AG09319 (cell line): ENCODE results near the gene ZNF324B.

Source experiments
- DNase-seq: peaks from one replicate; pipeline ENCODE4 v3.0.0-alpha.2; 2010; ENCODE audit warnings: low read depth; ENCODE audit errors: extremely low read depth
- TF ChIP-seq, protein P1 (sequence below): IDR thresholded peaks from 2 replicates; pipeline ENCODE4 v1.5.1; 2011; ENCODE audit warnings: low read depth, mild to moderate bottlenecking, inconsistent platforms, low read length, moderate library complexity

Gene ZNF324B

DNA sequence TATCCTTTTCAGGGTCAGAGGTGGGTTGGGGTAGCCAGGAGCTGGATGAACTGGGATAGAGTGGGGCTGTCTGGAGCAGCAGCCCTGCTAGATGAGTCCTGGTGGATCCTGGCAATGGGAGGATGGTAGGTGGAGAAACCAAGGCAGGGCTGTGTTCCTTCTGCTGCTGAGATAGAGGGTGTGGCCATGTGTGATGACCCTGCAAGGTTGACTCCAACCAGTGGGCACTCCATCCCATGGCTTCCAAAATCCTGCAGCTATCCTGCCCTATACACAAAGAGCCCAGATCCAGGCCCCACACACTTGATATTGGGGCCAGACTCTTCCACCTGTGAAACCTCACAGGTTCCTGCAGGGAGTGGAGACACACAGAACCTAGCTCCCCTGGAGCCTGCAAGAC lies 22.4 kb downstream of the ZNF324B start:
- TF ChIP-seq, protein P1, sequence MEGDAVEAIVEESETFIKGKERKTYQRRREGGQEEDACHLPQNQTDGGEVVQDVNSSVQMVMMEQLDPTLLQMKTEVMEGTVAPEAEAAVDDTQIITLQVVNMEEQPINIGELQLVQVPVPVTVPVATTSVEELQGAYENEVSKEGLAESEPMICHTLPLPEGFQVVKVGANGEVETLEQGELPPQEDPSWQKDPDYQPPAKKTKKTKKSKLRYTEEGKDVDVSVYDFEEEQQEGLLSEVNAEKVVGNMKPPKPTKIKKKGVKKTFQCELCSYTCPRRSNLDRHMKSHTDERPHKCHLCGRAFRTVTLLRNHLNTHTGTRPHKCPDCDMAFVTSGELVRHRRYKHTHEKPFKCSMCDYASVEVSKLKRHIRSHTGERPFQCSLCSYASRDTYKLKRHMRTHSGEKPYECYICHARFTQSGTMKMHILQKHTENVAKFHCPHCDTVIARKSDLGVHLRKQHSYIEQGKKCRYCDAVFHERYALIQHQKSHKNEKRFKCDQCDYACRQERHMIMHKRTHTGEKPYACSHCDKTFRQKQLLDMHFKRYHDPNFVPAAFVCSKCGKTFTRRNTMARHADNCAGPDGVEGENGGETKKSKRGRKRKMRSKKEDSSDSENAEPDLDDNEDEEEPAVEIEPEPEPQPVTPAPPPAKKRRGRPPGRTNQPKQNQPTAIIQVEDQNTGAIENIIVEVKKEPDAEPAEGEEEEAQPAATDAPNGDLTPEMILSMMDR = no peak
- no peak for DNase-seq

DNA sequence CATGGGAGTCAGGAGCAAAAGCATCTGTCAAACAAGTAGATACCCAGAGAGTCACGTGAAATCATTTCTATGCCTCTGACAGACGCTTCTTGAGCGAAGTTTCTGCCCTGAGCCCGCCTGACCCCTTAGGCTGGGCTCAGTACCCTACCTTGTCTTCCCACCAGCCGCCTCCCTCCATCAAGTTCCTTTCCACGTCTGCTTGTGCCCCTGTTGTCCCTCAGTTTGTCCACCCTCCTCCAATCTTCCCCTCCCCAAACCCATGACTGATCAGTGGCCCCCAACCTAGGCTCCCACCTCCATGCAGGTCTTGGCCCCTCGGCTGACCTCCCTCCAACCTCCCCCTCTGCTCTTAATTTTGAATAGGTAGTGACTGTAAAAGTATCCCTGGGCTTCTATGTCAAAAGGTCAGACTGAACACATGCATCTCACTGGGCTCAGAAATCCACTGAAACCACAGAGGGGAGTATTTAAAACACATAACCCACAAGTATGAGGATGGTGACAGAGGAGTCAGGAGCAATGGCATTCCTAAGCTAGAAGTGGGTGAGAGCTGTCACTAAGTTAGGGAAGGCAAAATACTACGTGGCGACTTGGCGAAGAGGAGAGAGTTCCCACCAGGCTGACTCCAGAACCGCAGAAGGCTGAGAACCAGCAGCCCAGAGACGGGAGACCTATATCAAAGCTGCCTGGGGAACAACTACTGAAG lies 23.0 kb downstream of the ZNF324B start:
- TF ChIP-seq, protein P1 = no peak
- DNase-seq = no peak

DNA sequence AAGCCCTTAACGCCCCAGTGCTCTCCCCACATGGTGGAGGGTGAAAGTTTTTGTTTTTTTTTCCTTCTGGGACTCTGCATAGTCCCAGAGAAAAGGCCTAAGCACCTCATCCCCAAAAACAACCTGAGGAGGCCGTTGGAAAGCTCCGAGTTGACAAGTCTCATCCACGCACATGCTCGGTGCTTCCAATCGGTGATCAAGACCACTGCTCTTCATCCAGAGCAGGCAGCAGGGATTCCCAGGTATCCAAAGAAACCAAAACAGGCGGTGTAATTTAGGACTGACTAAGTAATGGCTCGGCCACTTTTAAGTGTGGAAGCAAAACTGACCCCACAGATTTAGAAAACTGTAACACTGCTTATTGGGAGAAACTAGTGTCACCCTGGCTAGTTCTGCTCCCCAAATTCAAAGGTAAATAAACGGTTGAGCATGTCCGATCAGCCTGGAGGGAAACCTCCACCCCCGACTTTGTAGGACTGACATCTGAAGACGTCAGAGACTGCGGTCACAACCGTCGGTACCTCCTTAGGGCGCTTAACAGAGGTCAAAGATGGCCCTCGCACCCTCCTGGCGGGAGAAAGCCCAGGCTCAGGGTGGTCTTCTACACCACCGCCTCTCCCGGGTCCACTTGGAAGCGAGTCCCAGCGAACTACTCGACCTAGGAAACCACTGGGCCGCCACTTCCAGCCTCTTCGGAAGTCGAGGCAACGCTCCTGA lies 23.7 kb downstream of the ZNF324B start:
- DNase-seq = no peak
- TF ChIP-seq, protein P1 = no peak

DNA sequence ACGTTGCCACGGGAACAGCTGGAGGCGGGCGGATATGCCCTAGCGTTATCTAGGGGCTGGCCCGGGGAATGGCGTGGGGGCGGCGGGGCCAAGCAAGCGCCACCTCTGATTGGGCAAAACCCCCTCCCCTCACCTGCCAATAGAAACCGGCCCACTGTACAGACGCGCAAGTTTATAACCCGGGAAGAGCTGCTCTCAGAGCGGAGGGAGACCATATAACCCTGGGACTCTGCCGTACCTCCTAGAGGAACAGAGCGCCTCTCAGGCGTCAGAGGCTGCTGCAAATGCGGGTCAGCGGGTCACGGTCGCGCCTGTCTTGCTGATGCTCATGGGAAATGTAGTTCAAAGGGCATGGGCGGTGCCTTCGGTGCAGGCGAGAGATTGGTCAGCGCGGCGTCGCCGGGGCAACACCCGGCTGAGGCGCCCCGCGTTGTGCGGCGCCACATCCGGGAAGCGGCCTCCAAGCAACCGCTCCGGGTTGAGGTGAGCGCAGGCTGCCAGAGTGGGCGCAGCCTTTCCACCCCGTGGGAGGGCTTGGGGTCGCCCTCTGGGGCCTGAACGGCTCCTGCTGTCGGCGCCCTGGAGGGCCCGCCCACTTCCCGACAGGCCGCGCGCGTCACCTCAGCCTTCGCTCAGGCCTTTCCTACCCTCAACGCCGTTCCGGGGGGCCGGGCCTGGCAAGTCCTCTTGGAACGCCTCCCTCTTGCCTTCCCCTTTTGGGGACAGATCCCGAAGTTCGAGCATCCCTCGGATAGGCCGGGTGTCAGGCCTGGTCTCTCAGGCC lies 24.5 kb downstream of the ZNF324B start, which contains the start of gene ZNF446:
Gene ZNF446 (plus strand): TSS at position 639 of the 784 bp plus-strand sequence. CDS start 867 bp downstream, outside the sequence.
- TF ChIP-seq, protein P1 = no peak; the same call in 1 of the 2 replicates
- peak; percentile 88 for DNase-seq

DNA sequence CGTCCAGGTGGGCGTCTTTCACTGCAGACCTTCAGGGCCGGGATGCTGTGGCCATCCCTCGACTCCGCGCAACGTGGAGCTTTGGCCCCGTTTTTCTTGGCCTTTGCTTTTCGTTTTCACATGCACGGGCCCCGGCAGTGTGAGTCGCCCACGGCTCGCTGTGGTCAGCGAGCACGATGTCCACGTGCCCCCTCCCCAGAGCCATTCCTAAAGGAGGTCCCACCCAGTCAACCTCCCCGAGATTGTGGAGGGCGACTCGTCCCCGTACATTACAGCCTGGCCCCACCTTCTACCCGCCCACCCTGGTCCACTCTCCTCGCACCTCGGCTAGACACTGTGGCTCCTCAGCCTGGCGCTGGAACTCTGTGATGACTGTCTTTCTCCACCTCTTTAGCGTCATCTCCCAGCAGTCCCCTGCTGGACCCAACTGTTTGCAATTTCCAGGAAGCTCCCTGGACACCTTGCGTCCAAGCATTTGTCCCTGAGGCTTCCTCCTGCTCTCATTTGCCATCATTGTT lies 25.1 kb downstream of the ZNF324B start:
- DNase-seq = no peak
- TF ChIP-seq, protein P1 = no peak

DNA sequence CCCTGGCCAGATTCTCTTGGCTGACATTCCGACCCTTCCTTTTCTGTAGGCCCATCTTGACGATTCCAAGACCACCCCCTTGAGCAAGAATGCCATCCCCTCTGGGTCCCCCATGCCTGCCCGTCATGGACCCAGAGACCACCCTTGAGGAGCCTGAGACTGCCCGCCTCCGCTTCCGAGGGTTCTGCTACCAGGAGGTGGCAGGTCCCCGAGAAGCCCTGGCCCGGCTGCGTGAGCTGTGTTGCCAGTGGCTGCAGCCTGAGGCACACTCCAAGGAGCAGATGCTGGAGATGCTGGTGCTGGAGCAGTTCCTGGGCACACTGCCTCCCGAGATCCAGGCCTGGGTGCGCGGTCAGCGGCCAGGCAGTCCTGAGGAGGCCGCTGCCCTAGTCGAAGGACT lies 25.7 kb downstream of the ZNF324B start:
- DNase-seq = no peak
- TF ChIP-seq, protein P1 = no peak

DNA sequence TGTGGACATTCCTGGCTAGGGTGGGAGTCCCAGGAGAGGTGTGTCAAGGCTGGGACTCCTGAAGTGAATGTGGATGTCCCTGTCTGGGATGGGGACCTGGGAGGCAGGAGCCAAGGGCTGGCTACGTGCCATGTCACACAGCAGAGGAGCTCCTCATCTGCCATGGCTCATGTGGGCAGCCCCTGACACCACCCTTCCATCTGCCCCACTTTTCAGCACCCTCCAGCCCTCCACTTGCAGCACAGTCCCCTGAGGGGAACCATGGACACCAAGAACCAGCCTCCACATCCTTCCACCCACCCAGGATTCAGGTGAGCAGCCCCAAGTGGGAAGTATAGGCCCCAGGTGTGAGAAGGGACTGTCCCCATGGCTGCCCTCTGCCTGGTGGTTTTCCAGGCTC lies 26.4 kb downstream of the ZNF324B start:
- DNase-seq = no peak
- TF ChIP-seq, protein P1 = no peak
